HG03565 (cell line): Measurements from ENCODE around the gene C8A.

Experiments used
- ATAC-seq: cut with Tn5 transposase; IDR thresholded peaks from one replicate; pipeline ENCODE4 v1.9.1; 2021; ENCODE audit warnings: mild to moderate bottlenecking, moderate library complexity; ENCODE audit not compliant: unreplicated experiment

C8A gene

GRCh38 chr1:56880774-56881173, 26.2 kb downstream of the C8A start:
- no peak for ATAC-seq

GRCh38 chr1:56881417-56881816, 26.8 kb downstream of the C8A start:
- no peak for ATAC-seq

GRCh38 chr1:56890229-56890628, 35.6 kb downstream of the C8A start:
- ATAC-seq, result no peak

GRCh38 chr1:56894014-56894413, 39.4 kb downstream of the C8A start:
- ATAC-seq, result no peak

- no peak for ATAC-seq
Measured at GRCh38 chr1:56897150-56898004, 42.8 kb downstream of the C8A start.

GRCh38 chr1:56898005-56898373, 43.4 kb downstream of the C8A start:
- ATAC-seq, result no peak

- no peak for ATAC-seq
Measured at GRCh38 chr1:56898879-56899278, 44.3 kb downstream of the C8A start.

- no peak for ATAC-seq
Measured at GRCh38 chr1:56901716-56902115, 47.1 kb downstream of the C8A start.

GRCh38 chr1:56903778-56904177, 49.2 kb downstream of the C8A start:
- ATAC-seq, result no peak

GRCh38 chr1:56904663-56905397, 50.2 kb downstream of the C8A start:
- no peak for ATAC-seq

- ATAC-seq, result no peak
Measured at GRCh38 chr1:56905667-56906066, 51.1 kb downstream of the C8A start.

GRCh38 chr1:56908619-56909221, 54.1 kb downstream of the C8A start:
- no peak for ATAC-seq

- ATAC-seq, result no peak
Measured at GRCh38 chr1:56910441-56910985, 55.9 kb downstream of the C8A start.

- ATAC-seq, result no peak
Measured at GRCh38 chr1:56911098-56911938, 56.7 kb downstream of the C8A start.

- ATAC-seq, result no peak
Measured at GRCh38 chr1:56912325-56912724, 57.7 kb downstream of the C8A start.

- no peak for ATAC-seq
Measured at GRCh38 chr1:56915960-56916359, 61.4 kb downstream of the C8A start.

GRCh38 chr1:56916630-56917029, 62.0 kb downstream of the C8A start:
- no peak for ATAC-seq

- ATAC-seq, result no peak
Measured at GRCh38 chr1:56917356-56917755, 62.8 kb downstream of the C8A start.

- ATAC-seq, result no peak
Measured at GRCh38 chr1:56920591-56921001, 66.0 kb downstream of the C8A start.

GRCh38 chr1:56921479-56921878, 66.9 kb downstream of the C8A start:
- no peak for ATAC-seq

GRCh38 chr1:56922070-56922469, 67.5 kb downstream of the C8A start:
- ATAC-seq, result no peak
